IMR-90 (cell line): ENCODE data around the gene STAMBPL1.

ENCODE experiments used
- BHLHE40 ChIP-seq: fragments of 150-350 bp; IDR thresholded peaks from 2 replicates; pipeline ENCODE4 v1.6.1; 2016; ENCODE audit warnings: mild to moderate bottlenecking, low read depth, low read length
- CEBPB ChIP-seq: IDR thresholded peaks from 2 replicates; pipeline ENCODE4 v1.6.1; 2012; ENCODE audit warnings: low read depth, low read length, improper control_type of control experiment
- CTCF ChIP-seq: conservative IDR thresholded peaks from 2 replicates; pipeline ENCODE4 v1.5.1; 2012; ENCODE audit warnings: mild to moderate bottlenecking, low read depth, low read length, improper control_type of control experiment
- ELK1 ChIP-seq: fragments of 150-350 bp; IDR thresholded peaks from 2 replicates; pipeline ENCODE4 v1.6.1; 2016; ENCODE audit warnings: low read depth, mild to moderate bottlenecking, low read length, moderate library complexity, borderline replicate concordance
- MAZ ChIP-seq: IDR thresholded peaks from 2 replicates; pipeline ENCODE4 v1.6.1; 2012; ENCODE audit warnings: low read depth, mild to moderate bottlenecking, low read length, improper control_type of control experiment, moderate library complexity, borderline replicate concordance
- MXI1 ChIP-seq: IDR thresholded peaks from 2 replicates; pipeline ENCODE4 v1.6.1; 2012; ENCODE audit warnings: low read depth, mild to moderate bottlenecking, low read length, moderate library complexity, borderline replicate concordance
- POLR2A ChIP-seq: IDR thresholded peaks from 2 replicates; pipeline ENCODE4 v1.6.1; 2012; ENCODE audit warnings: mild to moderate bottlenecking, low read depth, low read length
- RAD21 ChIP-seq: IDR thresholded peaks from 2 replicates; pipeline ENCODE4 v1.6.1; 2012; ENCODE audit warnings: low read length, improper control_type of control experiment
- RFX5 ChIP-seq: IDR thresholded peaks from 2 replicates; pipeline ENCODE4 v1.8.0; 2012; ENCODE audit warnings: low read depth, mild to moderate bottlenecking, low read length, moderate library complexity
- SMC3 ChIP-seq: fragments of 150-350 bp; IDR thresholded peaks from 2 replicates; pipeline ENCODE4 v1.6.1; 2016; ENCODE audit warnings: low read depth, mild to moderate bottlenecking, antibody characterized with exemption, low read length, moderate library complexity
- USF2 ChIP-seq: fragments of 150-350 bp; IDR thresholded peaks from 2 replicates; pipeline ENCODE4 v1.6.1; 2017; ENCODE audit warnings: mild to moderate bottlenecking, antibody characterized with exemption, low read length, low read depth

- TF ChIP-seq CTCF (no peak), RFX5 (no peak), POLR2A (no peak), USF2 (no peak), CEBPB (no peak), SMC3 (no peak), RAD21 (no peak), ELK1 (no peak), MAZ (no peak), BHLHE40 (no peak), MXI1 (no peak)
These were observed 36.9 kb upstream of the STAMBPL1 start for GRCh38 chr10:88843171-88843570.
